HG03354 (cell line): ENCODE results near the gene ACAA2.

Experiments
- ATAC-seq: cut with Tn5 transposase; IDR thresholded peaks from one replicate; pipeline ENCODE4 v1.9.1; 2021; ENCODE audit warnings: mild to moderate bottlenecking; ENCODE audit not compliant: unreplicated experiment, poor library complexity, severe bottlenecking

The ACAA2 gene

DNA sequence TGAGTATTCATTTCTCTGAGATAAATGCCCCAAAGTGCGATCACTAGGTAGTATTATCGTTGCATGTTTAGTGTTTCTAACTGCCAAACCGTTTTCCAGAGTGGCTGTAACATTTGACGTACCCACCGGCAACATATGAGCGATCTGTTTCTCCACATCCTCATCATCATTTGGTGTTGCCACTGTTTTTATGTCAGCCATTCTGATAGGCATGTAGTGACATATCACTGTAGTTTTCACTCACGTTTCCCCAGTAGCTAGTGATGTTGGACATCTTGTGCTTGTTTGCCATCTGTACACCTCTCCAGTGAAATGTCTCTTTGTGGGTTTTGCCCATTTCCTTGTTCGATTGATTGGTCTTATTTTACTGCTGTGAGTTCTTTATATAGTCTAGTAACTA lies 63.8 kb downstream of the ACAA2 start:
- no peak for ATAC-seq

DNA sequence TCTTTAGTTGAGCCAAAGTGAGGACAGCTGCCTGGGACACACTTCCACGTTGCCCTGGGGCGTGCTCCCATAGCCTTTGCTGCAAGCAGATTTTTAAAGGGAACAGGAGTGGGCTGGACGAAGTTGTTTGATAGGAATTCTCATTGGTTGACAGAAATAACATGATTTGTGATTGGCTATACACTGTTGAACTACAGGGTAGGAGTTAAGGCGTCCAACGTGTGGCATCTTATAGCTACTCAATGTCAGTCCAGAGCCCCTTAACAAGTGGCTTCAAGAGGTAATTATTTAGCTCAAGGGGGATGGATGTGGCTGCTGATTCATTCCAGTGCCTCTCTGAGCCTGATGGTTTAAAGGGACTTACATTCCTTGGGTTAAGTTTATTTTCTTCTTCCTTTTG lies 65.5 kb downstream of the ACAA2 start:
- ATAC-seq: no peak

DNA sequence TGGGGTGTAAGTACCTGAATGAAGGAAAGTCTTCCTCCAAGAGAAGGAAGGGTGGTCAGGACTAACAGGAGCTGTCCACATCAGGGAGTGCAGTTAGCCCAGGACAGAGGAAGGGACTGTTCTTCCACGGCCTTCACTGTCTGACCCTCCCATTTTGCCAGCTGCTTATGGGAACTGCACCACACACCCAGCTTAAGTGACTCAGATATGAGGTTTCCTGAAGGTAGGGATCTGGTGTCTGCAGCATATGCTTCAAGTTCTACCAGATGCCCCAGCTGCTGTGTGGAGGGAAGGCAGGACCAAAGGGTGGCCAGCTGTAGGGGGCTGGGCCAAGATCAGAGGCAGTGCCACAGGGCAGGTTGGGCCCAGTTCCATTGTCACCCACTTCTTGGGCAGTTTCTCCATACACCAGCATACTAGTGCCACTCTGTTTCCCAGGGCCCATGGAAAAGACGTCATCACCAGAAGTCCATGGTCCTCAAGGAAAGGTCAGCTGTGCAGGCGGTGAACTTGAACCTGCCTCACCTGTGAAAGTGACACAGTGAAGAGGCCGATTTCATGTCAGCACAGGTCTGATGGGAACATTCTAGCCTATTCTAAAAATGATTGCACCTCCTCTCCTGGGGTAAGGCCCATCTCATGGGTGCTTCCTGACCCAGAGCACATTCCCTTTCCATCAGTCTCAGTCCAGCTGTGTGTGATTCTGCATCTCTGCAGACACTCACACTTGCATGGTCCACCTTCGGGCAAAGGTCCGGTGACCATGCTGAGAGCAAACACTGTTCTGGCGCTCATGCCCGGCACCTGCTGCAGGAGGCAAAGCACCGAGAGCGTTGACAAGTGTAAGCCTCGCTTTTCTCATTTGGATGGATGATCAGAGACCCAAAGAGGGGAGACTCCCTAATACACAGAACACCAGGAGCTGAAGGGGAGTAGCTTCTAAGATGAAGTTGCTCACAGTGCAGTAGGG lies 68.0 kb downstream of the ACAA2 start:
- no peak for ATAC-seq

DNA sequence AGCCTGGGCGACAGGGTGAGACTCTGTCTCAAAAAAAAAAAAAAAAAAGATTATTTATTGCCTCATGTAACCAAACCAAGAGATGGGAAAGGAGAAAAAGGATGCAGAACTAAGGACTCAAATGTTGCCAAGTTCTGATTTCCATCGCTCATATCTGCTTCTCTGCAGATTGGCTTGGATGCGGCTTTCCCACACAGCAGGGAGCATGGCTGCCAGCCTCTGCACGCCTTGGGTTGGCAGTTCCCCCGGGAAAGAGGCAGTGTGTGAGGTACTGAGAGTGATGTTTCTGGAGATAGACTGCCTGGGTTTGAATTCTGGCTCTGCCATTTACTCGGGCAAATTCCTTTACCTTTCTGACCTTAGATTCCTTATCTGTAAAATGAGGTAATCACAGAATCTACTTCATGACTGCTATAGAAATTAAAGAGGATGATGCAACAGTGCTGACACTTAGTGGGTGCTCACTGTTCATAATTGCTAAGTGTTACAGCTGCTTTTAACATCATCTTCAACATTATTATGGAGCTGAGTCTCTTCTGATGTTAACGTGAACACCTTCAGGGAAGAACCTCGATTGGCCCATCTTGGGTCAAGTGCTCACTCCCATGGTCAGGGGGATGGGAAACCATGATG lies 68.8 kb downstream of the ACAA2 start:
- no peak for ATAC-seq

DNA sequence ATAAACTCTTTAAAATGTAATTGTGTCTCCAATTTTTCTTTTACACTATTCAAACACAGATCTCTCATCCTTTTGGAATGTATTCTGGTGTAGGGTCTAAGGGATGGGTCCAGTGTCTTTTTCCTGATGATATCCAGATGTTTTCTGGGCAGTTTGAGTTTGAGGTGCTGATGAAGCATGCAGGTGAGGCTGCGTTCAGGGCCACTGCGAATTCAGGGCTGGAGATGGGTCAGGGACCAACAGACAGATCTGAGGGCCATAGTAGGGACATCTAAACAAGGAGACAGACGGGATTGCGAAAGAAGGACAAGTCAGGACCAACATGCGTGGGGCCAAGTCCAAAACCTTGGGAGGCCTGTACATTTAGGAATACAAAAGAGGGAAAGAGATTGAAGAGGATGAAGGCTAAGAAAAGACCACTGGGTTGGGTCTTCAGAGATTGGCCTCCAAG lies 70.2 kb downstream of the ACAA2 start:
- no peak for ATAC-seq

DNA sequence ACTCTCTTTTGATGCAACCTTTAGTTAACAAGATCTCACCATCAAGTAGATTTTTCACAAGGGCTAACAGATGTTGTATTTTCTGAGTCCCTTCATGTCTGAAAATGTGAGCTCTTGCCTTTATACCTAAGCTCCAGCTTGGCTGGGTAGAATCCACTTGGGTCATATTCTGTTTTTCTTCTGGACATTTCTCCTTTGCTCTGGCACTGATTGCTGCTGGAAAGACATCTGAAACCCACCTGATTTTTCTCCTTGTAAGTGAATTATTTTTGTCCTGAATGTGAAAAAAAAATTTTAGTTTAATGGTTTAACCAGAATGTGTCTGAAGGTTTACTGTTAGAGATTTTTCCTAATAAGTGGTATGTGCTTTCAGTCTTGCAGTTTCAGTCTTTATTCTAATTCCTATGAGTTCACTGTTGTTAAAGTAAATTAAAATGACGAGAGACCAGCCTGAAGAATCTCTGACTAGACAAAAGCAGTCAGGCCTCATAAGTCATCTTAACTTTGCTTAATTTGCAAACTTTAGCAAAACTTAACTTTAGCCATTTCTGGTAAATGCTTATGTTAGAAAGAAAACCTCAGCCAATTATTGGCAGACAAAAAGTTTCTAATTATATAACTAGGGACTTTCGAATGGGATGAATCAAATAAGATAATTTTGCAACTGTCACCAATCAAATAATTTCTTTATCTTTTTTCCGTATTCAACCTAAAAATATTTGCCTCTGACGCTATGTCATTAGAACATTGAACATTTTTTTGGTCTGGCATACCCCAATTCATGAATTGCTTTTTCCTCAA lies 70.8 kb downstream of the ACAA2 start:
- ATAC-seq: no peak

DNA sequence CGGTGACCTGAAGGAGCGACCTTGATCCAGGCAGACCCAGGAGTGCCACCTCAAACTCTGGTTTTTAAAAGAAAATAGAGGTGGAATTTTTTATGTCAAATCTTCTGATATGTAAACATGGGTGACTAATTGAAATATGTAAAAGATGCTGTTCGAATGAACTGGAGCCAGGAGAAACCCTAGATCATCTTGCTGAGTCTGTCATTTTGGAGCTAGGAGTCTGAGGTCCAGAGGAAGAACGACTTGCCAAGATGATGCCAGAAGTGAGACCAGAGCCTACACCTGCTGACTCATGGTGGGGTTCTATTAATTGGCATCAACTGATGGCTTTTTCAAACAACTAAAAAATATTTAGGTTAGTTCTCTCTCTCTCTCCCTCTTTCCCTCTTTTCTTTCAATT lies 74.1 kb downstream of the ACAA2 start:
- ATAC-seq: no peak

DNA sequence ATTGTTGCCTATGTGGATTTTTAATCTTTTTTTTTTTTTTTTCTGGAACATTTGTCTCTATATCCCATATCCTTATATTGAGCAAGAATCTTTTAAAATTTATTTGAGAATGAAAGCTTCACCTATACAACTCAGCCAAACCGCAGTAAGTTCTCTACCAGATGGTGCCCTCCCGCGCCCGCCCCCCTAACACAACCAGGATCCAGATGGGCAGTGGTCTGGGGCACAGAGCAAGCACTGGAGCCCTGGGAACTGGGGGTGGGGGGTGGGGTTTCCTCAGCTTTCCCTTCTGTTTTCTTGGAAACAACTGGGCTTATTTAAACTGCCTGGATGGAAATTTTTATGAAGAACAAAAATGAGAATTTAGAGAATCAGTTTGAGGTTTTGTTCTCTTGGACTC lies 74.6 kb downstream of the ACAA2 start:
- no peak for ATAC-seq

DNA sequence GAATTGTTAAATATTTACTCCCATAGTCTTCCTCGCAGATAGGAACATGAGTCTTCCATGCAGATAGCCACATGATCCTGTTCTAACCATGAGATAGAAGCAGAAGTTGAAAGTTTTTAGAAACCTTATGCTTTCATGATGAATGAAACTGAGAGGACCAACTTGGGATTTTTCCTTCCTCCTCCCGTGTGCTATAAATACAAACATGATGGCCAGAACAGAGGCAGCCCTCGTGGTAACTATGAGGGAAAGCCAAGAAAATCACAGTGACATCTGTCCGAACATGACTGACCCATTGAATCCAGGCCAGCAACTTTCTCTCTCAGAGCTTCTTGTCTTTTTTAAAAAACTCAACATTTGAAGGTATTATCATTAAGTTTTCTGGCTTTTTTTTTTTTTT lies 78.5 kb downstream of the ACAA2 start:
- ATAC-seq: no peak

DNA sequence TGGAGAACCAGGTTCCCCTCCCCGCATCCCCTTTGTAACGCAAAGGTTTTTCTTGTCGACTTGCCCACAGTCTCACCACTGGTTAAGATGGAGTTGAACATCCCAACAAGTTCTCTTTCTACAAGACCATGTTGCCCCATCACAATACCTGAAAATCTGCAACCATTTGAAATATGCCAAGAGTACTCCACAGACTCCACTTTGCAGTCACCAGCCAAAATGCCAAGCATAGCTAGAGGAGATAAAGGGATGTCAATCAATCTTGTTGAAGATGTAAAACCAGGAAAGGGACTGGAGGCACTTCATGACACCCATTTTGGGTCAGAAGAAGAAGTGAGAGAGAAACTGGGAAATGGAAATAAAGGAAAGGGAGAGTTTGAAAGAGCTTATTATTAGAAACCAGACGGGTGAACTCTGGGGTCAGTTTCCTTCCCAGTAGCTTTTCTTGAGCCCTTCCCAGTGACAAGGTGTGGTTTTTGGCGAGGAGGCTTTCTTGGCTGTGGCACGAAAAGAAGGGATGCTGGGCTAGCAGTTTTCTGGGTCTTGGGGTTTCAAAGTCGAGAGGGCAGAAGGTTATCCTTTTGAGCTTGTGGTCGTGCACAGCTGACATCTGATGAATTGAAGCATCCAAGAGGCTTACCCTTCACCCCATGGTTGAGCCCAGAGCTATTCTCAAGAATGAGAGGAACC lies 79.3 kb downstream of the ACAA2 start:
- no peak for ATAC-seq

DNA sequence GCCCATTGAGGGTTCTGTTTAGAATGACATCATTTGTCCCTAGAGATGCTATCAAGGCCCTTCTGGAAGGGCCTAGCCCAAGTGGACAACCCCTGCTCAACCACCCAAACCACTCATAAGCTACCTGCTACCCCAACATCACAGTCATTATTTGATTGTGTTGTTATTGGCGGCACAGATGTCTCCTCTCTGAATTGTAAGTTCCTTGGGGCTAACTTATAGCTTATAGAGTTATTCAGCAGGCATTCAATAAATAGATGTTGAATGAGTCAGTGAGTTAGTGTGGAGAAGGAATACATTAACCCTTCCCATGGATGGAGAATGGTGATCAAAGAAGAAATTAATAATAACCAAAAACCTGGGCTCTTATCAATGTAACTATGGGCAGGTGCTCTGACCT lies 80.0 kb downstream of the ACAA2 start:
- no peak for ATAC-seq
